CD14-positive monocyte (primary cell): ENCODE results near the gene CYTH1. TPM values are rescaled to one million over a fixed set of nuclear protein-coding genes. Genes with fewer than 3 reads are reported as not detected.

Experiments used
- DNase-seq, 3 donors: peaks; one replicate each; pipeline ENCODE4 v3.0.0-alpha.2; 2011 to 2022
- H2AFZ ChIP-seq: 2 replicates; pipeline ENCODE4 v1.6.0; 2012; ENCODE audit warnings: mild to moderate bottlenecking, low read depth, low read length, inconsistent platforms; ENCODE audit not compliant: insufficient read depth, poor library complexity, severe bottlenecking
- H3K27ac ChIP-seq, 2 donors: 1 replicate in 1 of 2; 2 replicates in 1 of 2; pipeline ENCODE4 v1.5.1; 2012 to 2013; ENCODE audit warnings: low read length in 2 of 2, control low read depth in 1 of 2, inconsistent platforms in 1 of 2, low read depth in 1 of 2, mild to moderate bottlenecking in 1 of 2
- H3K27me3 ChIP-seq, 2 donors: one replicate each; pipeline versions ENCODE4 v1.6.0 to v1.6.1; 2011 to 2013; ENCODE audit warnings: low read length in 2 of 2; ENCODE audit not compliant: control insufficient read depth in 2 of 2, insufficient read depth in 2 of 2
- H3K36me3 ChIP-seq, 2 donors: replicated peaks in 1 of 2; 1 replicate in 1 of 2; 2 replicates in 1 of 2; pipeline versions ENCODE4 v1.5.1 to v1.6.1; 2012 to 2013; ENCODE audit warnings: low read length in 2 of 2, control low read depth in 1 of 2, inconsistent platforms in 1 of 2, mild to moderate bottlenecking in 1 of 2; ENCODE audit not compliant: insufficient read depth in 2 of 2, control insufficient read depth in 1 of 2
- H3K4me1 ChIP-seq, 2 donors: 1 replicate in 1 of 2; 2 replicates in 1 of 2; pipeline versions ENCODE4 v1.5.1 to v1.6.1; 2012 to 2013; ENCODE audit warnings: low read length in 2 of 2, control low read depth in 1 of 2, inconsistent platforms in 1 of 2, mild to moderate bottlenecking in 1 of 2, moderate library complexity in 1 of 2; ENCODE audit not compliant: insufficient read depth in 2 of 2, control insufficient read depth in 1 of 2
- H3K4me2 ChIP-seq: replicated peaks from 2 replicates; pipeline ENCODE3; 2012; ENCODE audit warnings: low read length, moderate library complexity, mild to moderate bottlenecking; ENCODE audit not compliant: poor library complexity, severe bottlenecking; ENCODE audit errors: extremely low read depth
- H3K4me3 ChIP-seq, 3 experiments: fragments of 200-600 bp in 1 of 3; sonication (generic) in 1 of 3; replicated peaks in 1 of 3; 1 replicate in 2 of 3; 2 replicates in 1 of 3; pipeline ENCODE4 v1.5.1; 2011 to 2013; ENCODE audit warnings: low read length in 3 of 3, mild to moderate bottlenecking in 3 of 3, control low read depth in 2 of 3, low read depth in 2 of 3, inconsistent platforms in 1 of 3, moderate library complexity in 1 of 3
- H3K79me2 ChIP-seq: 2 replicates; pipeline ENCODE4 v1.6.0; 2012; ENCODE audit warnings: mild to moderate bottlenecking, control low read depth, inconsistent platforms, low read length, moderate library complexity; ENCODE audit not compliant: insufficient read depth
- H3K9ac ChIP-seq: 2 replicates; pipeline ENCODE4 v1.6.0; 2017; ENCODE audit warnings: low read length, mild to moderate bottlenecking; ENCODE audit not compliant: insufficient read depth, poor library complexity, severe bottlenecking
- H3K9me3 ChIP-seq, 2 donors: replicated peaks in 1 of 2; 1 replicate in 1 of 2; 2 replicates in 1 of 2; pipeline versions ENCODE4 v1.5.1 to v1.6.1; 2012 to 2013; ENCODE audit warnings: low read length in 2 of 2, control low read depth in 1 of 2; ENCODE audit not compliant: control insufficient read depth in 1 of 2, insufficient read depth in 1 of 2
- H4K20me1 ChIP-seq: 2 replicates; pipeline ENCODE4 v1.6.0; 2012; ENCODE audit warnings: mild to moderate bottlenecking, low read length, control low read depth, moderate library complexity; ENCODE audit not compliant: insufficient read depth
- H3K27ac Mint-ChIP-seq, 7 donors: one replicate each; pipeline ENCODE4 v1.8.0; 2020; ENCODE audit warnings: mild to moderate bottlenecking in 7 of 7, mixed read lengths in 7 of 7, moderate library complexity in 6 of 7, inconsistent platforms in 2 of 7
- H3K27me3 Mint-ChIP-seq, 3 donors: one replicate each; pipeline ENCODE4 v1.8.0; 2021 to 2022; ENCODE audit warnings: low read depth in 3 of 3, mild to moderate bottlenecking in 3 of 3, mixed read lengths in 3 of 3, moderate library complexity in 3 of 3, inconsistent platforms in 1 of 3
- H3K36me3 Mint-ChIP-seq, 2 donors: one replicate each; pipeline ENCODE4 v1.8.0; 2020; ENCODE audit warnings: mixed read lengths in 2 of 2, inconsistent platforms in 1 of 2, mild to moderate bottlenecking in 1 of 2
- H3K4me1 Mint-ChIP-seq: one replicate; pipeline ENCODE4 v1.8.0; 2020; ENCODE audit warnings: mild to moderate bottlenecking, mixed read lengths
- H3K4me3 Mint-ChIP-seq, 2 donors: one replicate each; pipeline ENCODE4 v1.8.0; 2020; ENCODE audit warnings: mild to moderate bottlenecking in 2 of 2, mixed read lengths in 2 of 2, moderate library complexity in 1 of 2
- H3K9me3 Mint-ChIP-seq, 7 donors: one replicate each; pipeline ENCODE4 v1.8.0; 2020 to 2022; ENCODE audit warnings: mixed read lengths in 7 of 7, mild to moderate bottlenecking in 6 of 7, moderate library complexity in 6 of 7, inconsistent platforms in 2 of 7
- CTCF ChIP-seq: fragments of 200-600 bp; IDR thresholded peaks from one replicate; pipeline ENCODE4 v1.8.0; 2022; ENCODE audit warnings: antibody characterized with exemption, mild to moderate bottlenecking
- WGBS: methylation state at CpG from one replicate; pipeline ENCODE4 v1.1.5; 2013; ENCODE audit warnings: missing lambda C conversion rate; ENCODE audit not compliant: insufficient coverage; 5-methylcytosine and 5-hydroxymethylcytosine counted together
- intact Hi-C, 2 donors: fragments of 100-400 bp; cut with micrococcal nuclease; formaldehyde crosslinking; loops; one replicate each; pipeline versions ENCODE4 v1.15.0 to v1.15.1; 2023
- polyA plus RNA-seq, 3 donors: library from polyadenylated mRNA; depleted of rRNA in 1 of 3; unstranded in 2 of 3; stranded (reverse) in 1 of 3; fragments of 300-500 nt in 2 of 3; fragments of >200 nt in 1 of 3; fragmentation: Illumina TruSeq in 2 of 3; gene quantifications; 1 replicate in 2 of 3; 2 replicates in 1 of 3; pipeline ENCODE4 v1.2.3, GENCODE V29; 2012 to 2021

Gene CYTH1
- polyA plus RNA-seq, 3 donors: 68.6 to 211 (median 80.9) TPM

GRCh38 chr17:78745407-78746088 lies 36.5 kb downstream of the CYTH1 start:
- Histone ChIP-seq H3K36me3 (peaks cover 3 to 20% of the 10 kb centered on the region in 2 donors), H3K9me3 (no peaks in the 10 kb centered on the region), H2AFZ (no peak overlapping the region), H4K20me1 (peaks cover 89% of the 10 kb centered on the region), H3K79me2 (peaks cover 99% of the 10 kb centered on the region), H3K4me1 (peaks cover 71 to 89% of the 10 kb centered on the region in 2 donors), H3K4me3 (peak overlapping the region in 1 of 3 experiments; percentile 67), H3K9ac (no peak overlapping the region), H3K27ac (peak overlapping the region; percentile 1 to 88), H3K27me3 (no peaks in the 10 kb centered on the region), H3K4me2 (peak overlapping the region; percentile 45)
- Mint-ChIP-seq H3K27me3 (peaks cover 0 to 8% (median 0%) of the 10 kb centered on the region in 3 donors), H3K4me3 (peak overlapping the region in 1 of 2 donors; percentile 15), H3K36me3 (peaks cover 25 to 38% of the 10 kb centered on the region in 2 donors), H3K27ac (peak overlapping the region; percentile 87 to 98 (median 97)), H3K9me3 (no peaks in the 10 kb centered on the region), H3K4me1 (peaks cover 85% of the 10 kb centered on the region)
- peak in 2 of 3 donors; percentile 30 to 41 for DNase-seq
- intact Hi-C loops: loop anchor here in 1 of 2 donors (10.0 kb wide), 1 partner anchor 169 kb away; no protein-coding TSS in a partner anchor
- peak; percentile 90 for TF ChIP-seq CTCF
- WGBS: 84% methylated on average over 7 of the region's 12 CpGs

GRCh38 chr17:78742901-78743300 lies 39.2 kb downstream of the CYTH1 start:
- intact Hi-C loops: loop anchor here in 1 of 2 donors (10.0 kb wide), 1 partner anchor 172 kb away; no protein-coding TSS in a partner anchor
- Histone ChIP-seq H3K79me2 (peaks cover 100% of the 10 kb centered on the region), H3K9ac (no peak overlapping the region), H3K4me3 (no peak overlapping the region), H3K9me3 (no peaks in the 10 kb centered on the region), H2AFZ (no peak overlapping the region), H4K20me1 (peaks cover 99% of the 10 kb centered on the region), H3K4me2 (no peak overlapping the region), H3K36me3 (peaks cover 3 to 27% of the 10 kb centered on the region in 2 donors), H3K27ac (no peak overlapping the region), H3K4me1 (peaks cover 62 to 89% of the 10 kb centered on the region in 2 donors), H3K27me3 (no peaks in the 10 kb centered on the region)
- Mint-ChIP-seq H3K36me3 (peaks cover 35 to 42% of the 10 kb centered on the region in 2 donors), H3K27ac (peak overlapping the region in 2 of 7 donors; percentile 9), H3K4me3 (no peak overlapping the region), H3K4me1 (peaks cover 84% of the 10 kb centered on the region), H3K9me3 (no peaks in the 10 kb centered on the region), H3K27me3 (peaks cover 0 to 4% (median 0%) of the 10 kb centered on the region in 3 donors)
- DNase-seq: no peak
- WGBS: 100% methylated on average over 1 of the region's 5 CpGs
- no peak for TF ChIP-seq CTCF
